ENCODE measurements around the gene CGREF1.

GRCh38 chr2:27162151-27163121 is 43.5 kb upstream of the CGREF1 start:
- TF ChIP-seq, protein P1, sequence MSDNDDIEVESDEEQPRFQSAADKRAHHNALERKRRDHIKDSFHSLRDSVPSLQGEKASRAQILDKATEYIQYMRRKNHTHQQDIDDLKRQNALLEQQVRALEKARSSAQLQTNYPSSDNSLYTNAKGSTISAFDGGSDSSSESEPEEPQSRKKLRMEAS (IDR thresholded peaks at IDR 0.05; ENCODE audit: insufficient read depth, insufficient read length), result no peak
- TF ChIP-seq, protein P2, sequence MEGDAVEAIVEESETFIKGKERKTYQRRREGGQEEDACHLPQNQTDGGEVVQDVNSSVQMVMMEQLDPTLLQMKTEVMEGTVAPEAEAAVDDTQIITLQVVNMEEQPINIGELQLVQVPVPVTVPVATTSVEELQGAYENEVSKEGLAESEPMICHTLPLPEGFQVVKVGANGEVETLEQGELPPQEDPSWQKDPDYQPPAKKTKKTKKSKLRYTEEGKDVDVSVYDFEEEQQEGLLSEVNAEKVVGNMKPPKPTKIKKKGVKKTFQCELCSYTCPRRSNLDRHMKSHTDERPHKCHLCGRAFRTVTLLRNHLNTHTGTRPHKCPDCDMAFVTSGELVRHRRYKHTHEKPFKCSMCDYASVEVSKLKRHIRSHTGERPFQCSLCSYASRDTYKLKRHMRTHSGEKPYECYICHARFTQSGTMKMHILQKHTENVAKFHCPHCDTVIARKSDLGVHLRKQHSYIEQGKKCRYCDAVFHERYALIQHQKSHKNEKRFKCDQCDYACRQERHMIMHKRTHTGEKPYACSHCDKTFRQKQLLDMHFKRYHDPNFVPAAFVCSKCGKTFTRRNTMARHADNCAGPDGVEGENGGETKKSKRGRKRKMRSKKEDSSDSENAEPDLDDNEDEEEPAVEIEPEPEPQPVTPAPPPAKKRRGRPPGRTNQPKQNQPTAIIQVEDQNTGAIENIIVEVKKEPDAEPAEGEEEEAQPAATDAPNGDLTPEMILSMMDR (IDR thresholded peaks at IDR 0.05; ENCODE audit: extremely low read depth in 1 of 2, insufficient read depth in 1 of 2, low read depth in 1 of 2, low read length in 2 of 2), result no peak
- TF ChIP-seq POLR2A (IDR thresholded peaks at IDR 0.05; ENCODE audit: low read depth, low read length), result no peak
- TF ChIP-seq MYC (IDR thresholded peaks at IDR 0.05; ENCODE audit: low read depth, low read length), result no peak
- TF ChIP-seq POLR2AphosphoS5 (IDR thresholded peaks at IDR 0.05; ENCODE audit: insufficient read depth, low read depth, low read length), result no peak
- TF ChIP-seq EZH2 (IDR thresholded peaks at IDR 0.05; ENCODE audit: borderline replicate concordance, low read depth, low read length, severe bottlenecking), result no peak
- no peak for TF ChIP-seq GATA2 (IDR thresholded peaks at IDR 0.05; ENCODE audit: insufficient read depth, insufficient read length, low read depth, low read length)
- TF ChIP-seq JUN (IDR thresholded peaks at IDR 0.05; ENCODE audit: borderline replicate concordance, insufficient read depth, insufficient read length, low read depth), result no peak
- TF ChIP-seq FOS (IDR thresholded peaks at IDR 0.05; ENCODE audit: borderline replicate concordance, insufficient read depth, low read length), result no peak

Data from endothelial cell of umbilical vein (primary cell).